ENCODE data around the gene ACMSD.

GRCh38 chr2:134823431-134823830 lies 15.0 kb upstream of the ACMSD start:
- TF ChIP-seq, protein P1, sequence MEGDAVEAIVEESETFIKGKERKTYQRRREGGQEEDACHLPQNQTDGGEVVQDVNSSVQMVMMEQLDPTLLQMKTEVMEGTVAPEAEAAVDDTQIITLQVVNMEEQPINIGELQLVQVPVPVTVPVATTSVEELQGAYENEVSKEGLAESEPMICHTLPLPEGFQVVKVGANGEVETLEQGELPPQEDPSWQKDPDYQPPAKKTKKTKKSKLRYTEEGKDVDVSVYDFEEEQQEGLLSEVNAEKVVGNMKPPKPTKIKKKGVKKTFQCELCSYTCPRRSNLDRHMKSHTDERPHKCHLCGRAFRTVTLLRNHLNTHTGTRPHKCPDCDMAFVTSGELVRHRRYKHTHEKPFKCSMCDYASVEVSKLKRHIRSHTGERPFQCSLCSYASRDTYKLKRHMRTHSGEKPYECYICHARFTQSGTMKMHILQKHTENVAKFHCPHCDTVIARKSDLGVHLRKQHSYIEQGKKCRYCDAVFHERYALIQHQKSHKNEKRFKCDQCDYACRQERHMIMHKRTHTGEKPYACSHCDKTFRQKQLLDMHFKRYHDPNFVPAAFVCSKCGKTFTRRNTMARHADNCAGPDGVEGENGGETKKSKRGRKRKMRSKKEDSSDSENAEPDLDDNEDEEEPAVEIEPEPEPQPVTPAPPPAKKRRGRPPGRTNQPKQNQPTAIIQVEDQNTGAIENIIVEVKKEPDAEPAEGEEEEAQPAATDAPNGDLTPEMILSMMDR (IDR thresholded peaks at IDR 0.05): no peak
- TF ChIP-seq POLR2A (IDR thresholded peaks at IDR 0.05): no peak
